NCI-H82 (cell line): Measurements from ENCODE around the gene COTL1.
"Not testable (repeated sequence)": the region's sequence is repeated elsewhere in the genome, so short reads cannot be mapped to it uniquely, and the experiment has no call there.

Experiments used
- DNase-seq: peaks from one replicate; lab custom pipeline; 2025; lab: John Stamatoyannopoulos, UW

The COTL1 gene

GRCh38 chr16:84569382-84569987, 48.4 kb downstream of the COTL1 start:
- no peak for DNase-seq

- no peak for DNase-seq
Observed at GRCh38 chr16:84568066-84568465, 49.8 kb downstream of the COTL1 start.

- DNase-seq: no peak
Observed at GRCh38 chr16:84567286-84567962, 50.5 kb downstream of the COTL1 start.

DNA sequence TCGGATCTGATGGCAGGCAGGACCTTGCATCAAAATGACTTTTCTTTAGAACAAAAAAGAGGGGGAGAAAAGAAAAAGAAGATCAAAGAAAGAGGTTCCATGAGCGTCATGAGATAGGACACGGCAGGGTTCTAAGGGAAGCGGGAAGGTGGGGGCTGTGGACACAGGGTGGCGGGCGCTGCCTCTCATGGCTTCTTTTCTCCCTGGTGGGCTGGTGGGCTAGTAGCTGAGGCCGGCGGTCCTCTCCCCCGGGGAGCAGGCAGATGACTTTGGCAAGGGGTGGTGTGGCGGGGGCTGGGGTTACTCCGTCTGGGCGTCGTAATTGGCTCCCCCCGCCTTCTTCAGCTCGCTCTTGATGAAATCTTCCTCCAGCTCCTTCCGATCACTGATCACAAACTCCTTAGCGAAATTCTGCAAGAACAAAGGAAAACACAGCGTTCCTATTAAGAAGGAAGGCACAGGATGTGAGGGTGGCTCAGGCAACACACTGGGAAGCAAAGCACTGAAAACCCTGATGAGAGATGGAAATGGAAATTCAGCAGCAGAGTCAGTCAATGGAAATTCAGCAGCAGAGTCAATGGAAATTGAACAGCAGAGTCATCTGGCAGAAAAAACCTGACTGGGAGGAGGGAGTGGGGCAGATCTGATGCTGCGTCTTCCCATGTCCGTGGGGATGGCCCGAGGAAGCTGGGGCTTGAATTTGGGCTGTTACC, 51.2 kb downstream of the COTL1 start:
- DNase-seq: no peak

GRCh38 chr16:84565669-84566495, 52.0 kb downstream of the COTL1 start:
- DNase-seq: no peak

GRCh38 chr16:84563786-84564420, 54.0 kb downstream of the COTL1 start:
- no peak for DNase-seq

DNA sequence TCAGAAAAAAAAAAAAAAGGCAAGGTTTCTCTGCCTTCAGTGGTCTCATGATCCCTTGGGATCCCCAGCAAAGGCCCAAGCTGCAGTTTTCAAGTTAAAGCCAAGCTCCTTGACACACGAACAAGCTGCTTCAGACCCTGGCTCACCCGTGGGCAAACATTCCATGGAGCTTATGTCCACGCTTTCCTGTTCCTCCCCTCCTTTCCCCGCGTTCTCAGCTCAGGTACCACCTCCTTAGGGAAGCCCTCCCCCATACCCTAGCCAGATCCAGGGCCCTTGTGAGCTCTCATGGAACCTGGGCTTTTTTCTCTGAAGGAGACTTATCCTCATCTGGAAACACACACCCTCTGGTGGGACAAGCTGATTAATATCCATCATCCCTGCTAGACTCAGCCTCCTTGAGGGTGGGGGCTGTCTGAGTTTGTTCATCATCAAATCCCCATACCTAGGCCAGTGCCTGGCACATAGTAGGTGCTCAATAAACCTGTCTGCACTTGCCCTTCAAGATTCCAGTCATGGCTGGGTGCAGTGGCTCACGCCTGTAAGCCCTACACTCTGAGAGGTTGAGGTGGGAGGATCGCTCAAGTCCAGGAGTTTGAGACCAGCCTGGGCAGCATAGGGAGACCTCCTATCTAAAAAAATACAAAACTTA, 54.7 kb downstream of the COTL1 start:
- no peak for DNase-seq

- DNase-seq: no peak
Observed at GRCh38 chr16:84562174-84562815, 55.6 kb downstream of the COTL1 start.

- DNase-seq: no peak
Observed at GRCh38 chr16:84561291-84561690, 56.6 kb downstream of the COTL1 start.

- no peak for DNase-seq
Observed at GRCh38 chr16:84560269-84560668, 57.6 kb downstream of the COTL1 start.

DNA sequence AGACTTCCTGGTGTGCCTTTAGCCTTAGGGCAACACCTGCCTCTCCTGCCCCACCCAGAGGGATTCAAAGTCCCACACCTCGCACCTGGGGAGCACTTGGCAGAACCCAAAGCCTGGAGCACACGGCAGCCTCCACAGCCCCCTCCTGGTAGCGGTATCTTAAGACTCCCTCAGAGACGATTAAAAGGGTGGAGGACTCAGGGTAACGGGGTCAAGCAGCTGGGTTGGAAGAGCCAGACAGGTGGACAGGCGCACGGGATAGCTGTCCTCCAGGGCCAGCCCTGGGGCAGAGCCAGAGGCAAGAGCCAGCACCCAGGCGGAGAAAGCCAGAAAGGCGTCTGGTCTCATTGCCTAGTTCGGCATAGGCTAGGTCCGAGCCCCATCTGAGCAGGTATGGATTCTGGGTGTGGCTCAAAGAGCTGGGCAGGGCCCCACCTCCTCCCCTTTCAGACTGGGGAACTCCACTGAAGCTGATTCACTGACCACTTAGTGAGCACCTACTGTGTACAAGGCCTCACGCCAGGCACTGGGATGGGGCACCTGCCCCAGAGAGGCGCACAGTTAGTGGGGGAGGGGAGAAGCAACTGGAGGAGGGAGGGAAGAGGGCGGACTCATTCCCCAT, 58.5 kb downstream of the COTL1 start:
- DNase-seq: peak; percentile 19

GRCh38 chr16:84558850-84559249, 59.0 kb downstream of the COTL1 start:
- DNase-seq: not testable (repeated sequence)

- no peak for DNase-seq
Observed at GRCh38 chr16:84557504-84557903, 60.4 kb downstream of the COTL1 start.

DNA sequence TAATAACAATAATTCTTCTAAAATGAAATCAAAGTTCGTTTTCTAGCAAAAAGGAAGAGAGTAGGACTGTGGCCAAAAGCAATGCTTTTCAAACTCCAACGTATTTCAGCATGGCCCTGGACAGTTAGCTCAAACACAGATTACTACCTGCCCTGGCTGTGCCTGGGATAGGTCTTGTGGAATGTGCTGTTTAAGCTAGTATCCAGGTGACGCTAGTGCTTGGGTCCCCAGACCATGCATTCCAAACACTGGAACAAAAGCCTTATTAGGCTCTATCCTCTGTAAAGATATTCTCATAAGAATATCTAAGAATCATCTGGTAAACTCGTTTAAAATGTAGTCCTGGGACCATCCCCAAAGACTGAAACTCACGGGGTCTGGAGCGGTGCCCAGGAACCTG, 60.8 kb downstream of the COTL1 start:
- DNase-seq: no peak

GRCh38 chr16:84555418-84556196, 62.3 kb downstream of the COTL1 start:
- peak; percentile 29 for DNase-seq

DNA sequence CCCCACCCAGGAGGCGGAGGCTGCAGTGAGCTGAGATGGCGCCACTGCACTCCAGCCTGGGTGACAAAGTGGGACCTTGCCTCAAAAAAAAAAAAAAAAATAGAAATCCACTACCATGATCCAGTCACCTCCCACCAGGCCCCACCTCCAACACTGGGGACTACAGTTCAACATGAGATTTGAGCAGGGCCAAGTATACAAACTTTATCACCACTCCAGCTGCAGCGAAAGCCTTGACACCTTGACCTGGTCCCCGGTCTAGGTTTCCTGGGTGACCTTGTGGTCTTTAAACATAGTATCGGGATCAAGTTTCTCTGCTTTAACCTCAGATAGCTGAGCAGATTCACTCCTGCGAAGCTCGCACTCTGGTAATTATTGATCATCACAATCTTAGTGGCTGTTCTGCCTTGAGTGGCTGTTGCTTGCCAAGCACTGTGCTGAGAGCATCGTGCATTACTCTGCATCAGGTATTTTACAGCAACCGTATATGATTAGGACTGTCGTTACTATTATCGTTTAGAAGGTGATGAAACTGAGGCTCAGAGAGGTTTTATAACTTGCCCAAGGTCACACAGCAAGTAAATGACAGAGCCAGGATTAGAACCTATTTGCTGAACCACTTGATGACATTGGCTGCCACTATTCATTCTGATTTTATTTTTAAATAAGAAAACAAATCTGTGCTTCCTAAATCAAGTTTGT, 63.1 kb downstream of the COTL1 start:
- DNase-seq: no peak

DNA sequence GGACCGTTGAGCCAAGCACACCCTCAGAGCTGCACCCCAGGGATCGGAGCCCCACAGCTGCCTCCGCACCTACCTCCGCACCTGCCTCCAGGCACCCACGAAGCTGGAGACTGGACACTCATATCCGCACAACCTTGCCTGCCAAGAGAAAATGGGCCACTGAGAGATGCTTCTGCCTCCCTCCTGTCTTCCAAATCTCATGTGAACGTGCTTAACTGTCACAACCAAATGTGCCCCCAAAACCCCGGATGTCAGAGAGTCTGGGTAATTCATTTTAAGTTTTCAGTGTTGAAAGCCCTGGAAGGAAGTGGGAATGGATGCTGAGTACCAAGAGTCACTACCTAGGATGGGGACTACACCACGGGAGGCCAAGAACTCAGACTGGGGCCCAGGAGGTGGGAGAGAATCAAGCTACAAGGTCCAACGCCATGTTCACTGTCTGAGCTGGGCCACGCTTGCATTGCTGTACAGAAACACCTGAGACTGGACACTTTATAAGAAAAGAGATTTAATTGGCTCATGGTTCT, 63.9 kb downstream of the COTL1 start:
- DNase-seq: no peak

DNA sequence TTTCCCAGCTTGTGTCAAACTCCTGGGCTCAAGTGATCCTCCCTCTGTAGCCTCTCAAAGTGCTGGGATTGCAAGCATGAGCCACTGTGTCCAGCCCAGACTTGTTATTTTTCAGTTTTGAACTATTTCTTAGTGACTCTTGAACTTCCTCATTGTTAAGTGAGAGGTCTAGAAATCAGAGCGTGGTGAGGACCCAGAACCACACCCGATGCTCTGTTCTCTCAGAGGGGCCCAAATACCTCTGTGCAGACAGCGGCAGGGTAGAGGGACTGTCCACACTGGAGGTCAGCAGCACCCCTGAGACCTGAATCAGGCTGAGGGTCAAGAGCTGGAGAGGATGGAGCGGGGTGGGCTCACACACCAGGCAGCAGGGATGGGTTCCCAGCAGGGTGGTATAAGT, 65.7 kb downstream of the COTL1 start:
- no peak for DNase-seq

DNA sequence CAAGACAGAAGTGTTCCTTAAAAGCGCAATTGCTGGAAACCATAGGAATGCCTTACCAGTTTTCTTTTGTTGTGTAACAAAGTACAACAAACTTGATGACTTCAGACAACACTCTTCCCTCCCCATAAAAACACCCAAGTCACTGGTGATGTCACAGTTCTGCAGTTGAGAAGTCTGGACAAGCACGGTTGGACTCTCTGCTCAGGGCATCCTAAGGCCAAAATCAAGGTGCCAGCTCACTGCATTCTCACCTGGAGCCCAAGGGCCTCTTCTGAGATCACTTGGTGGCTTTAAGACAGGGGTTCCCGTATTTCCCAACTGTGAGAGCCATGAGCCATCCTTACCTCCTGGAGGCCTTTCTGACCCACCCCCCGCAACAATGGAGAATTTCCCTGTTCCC, 67.8 kb downstream of the COTL1 start:
- DNase-seq: no peak
